ENCODE measurements around the gene THSD8.

Gene THSD8

GRCh38 chr19:12789904-12790619 is 11.8 kb upstream of the THSD8 start:
- H3K36me3 ChIP-seq (replicated peaks; ENCODE audit: low read depth, low read length), result peaks cover 16% of the 10 kb centered on the region
- H3K4me2 ChIP-seq (ENCODE audit: low read length), result peak overlapping the region; percentile 96
- peak overlapping the region; percentile 87 for H3K4me3 ChIP-seq (ENCODE audit: low read length)
- H3K27ac ChIP-seq (ENCODE audit: low read length), result peak overlapping the region; percentile 97
- no peaks in the 10 kb centered on the region for H3K27me3 ChIP-seq (ENCODE audit: low read depth, low read length)
- no peak for TF ChIP-seq CTCF (IDR thresholded peaks at IDR 0.05; ENCODE audit: low read depth, low read length)
- no peak for TF ChIP-seq EZH2phosphoT487 (IDR thresholded peaks at IDR 0.05; ENCODE audit: low read depth)
- peak overlapping the region; percentile 100 for H3K9ac ChIP-seq (ENCODE audit: low read length)
- H3K79me2 ChIP-seq (ENCODE audit: low read length), result peaks cover 50% of the 10 kb centered on the region
- H2AFZ ChIP-seq (ENCODE audit: low read depth, low read length), result no peak overlapping the region
- H3K9me3 ChIP-seq (ENCODE audit: insufficient read depth, low read length), result no peaks in the 10 kb centered on the region
- H4K20me1 ChIP-seq (ENCODE audit: insufficient read depth, low read length), result peaks cover 4% of the 10 kb centered on the region; the same call in 1 of the 2 replicates
- H3K4me1 ChIP-seq (ENCODE audit: low read length), result peaks cover 57% of the 10 kb centered on the region

- Histone ChIP-seq H3K9me3 (ENCODE audit: insufficient read depth, low read length) (no peaks in the 10 kb centered on the region), H3K27me3 (ENCODE audit: low read depth, low read length) (no peaks in the 10 kb centered on the region), H3K4me3 (ENCODE audit: low read length) (peak overlapping the region; percentile 87), H4K20me1 (ENCODE audit: insufficient read depth, low read length) (peaks cover 4% of the 10 kb centered on the region; the same call in 1 of the 2 replicates), H3K36me3 (replicated peaks; ENCODE audit: low read depth, low read length) (peaks cover 16% of the 10 kb centered on the region), H3K79me2 (ENCODE audit: low read length) (peaks cover 54% of the 10 kb centered on the region), H3K27ac (ENCODE audit: low read length) (peak overlapping the region; percentile 97), H3K9ac (ENCODE audit: low read length) (peak overlapping the region; percentile 89), H3K4me1 (ENCODE audit: low read length) (peaks cover 56% of the 10 kb centered on the region), H3K4me2 (ENCODE audit: low read length) (peak overlapping the region; percentile 96), H2AFZ (ENCODE audit: low read depth, low read length) (no peak overlapping the region)
- no peak for TF ChIP-seq EZH2phosphoT487 (IDR thresholded peaks at IDR 0.05; ENCODE audit: low read depth)
- TF ChIP-seq CTCF (IDR thresholded peaks at IDR 0.05; ENCODE audit: low read depth, low read length), result no peak
These were observed 11.1 kb upstream of the THSD8 start for GRCh38 chr19:12790628-12791344.

GRCh38 chr19:12791345-12792050 is 10.4 kb upstream of the THSD8 start, which contains the start of gene JUNB:
JUNB (plus strand) TSS chr19:12791486; CDS start chr19:12791772, 286 bp downstream.
- Histone ChIP-seq H3K9me3 (ENCODE audit: insufficient read depth, low read length) (no peaks in the 10 kb centered on the region), H2AFZ (ENCODE audit: low read depth, low read length) (no peak within 1 kb of the TSS), H3K4me1 (ENCODE audit: low read length) (peaks cover 56% of the 10 kb centered on the region), H3K4me3 (ENCODE audit: low read length) (peak within 1 kb of the TSS; percentile 87), H3K27ac (ENCODE audit: low read length) (peak within 1 kb of the TSS; percentile 97), H3K36me3 (replicated peaks; ENCODE audit: low read depth, low read length) (peaks cover 16% of the 10 kb centered on the region), H3K79me2 (ENCODE audit: low read length) (peaks cover 55% of the 10 kb centered on the region), H3K9ac (ENCODE audit: low read length) (peak within 1 kb of the TSS; percentile 98), H3K27me3 (ENCODE audit: low read depth, low read length) (no peaks in the 10 kb centered on the region), H4K20me1 (ENCODE audit: insufficient read depth, low read length) (peaks cover 4% of the 10 kb centered on the region; the same call in 1 of the 2 replicates), H3K4me2 (ENCODE audit: low read length) (peak within 1 kb of the TSS; percentile 96)
- no peak for TF ChIP-seq EZH2phosphoT487 (IDR thresholded peaks at IDR 0.05; ENCODE audit: low read depth)
- TF ChIP-seq CTCF (IDR thresholded peaks at IDR 0.05; ENCODE audit: low read depth, low read length), result no peak

Data from OCI-LY3 (cell line).